ENCODE data around the gene ZNF81. TPM values are rescaled to one million over a fixed set of nuclear protein-coding genes. Genes with fewer than 3 reads are reported as not detected.
"Not testable (repeated sequence)": the region's sequence is repeated elsewhere in the genome, so short reads cannot be mapped to it uniquely, and the experiment has no call there.

Gene ZNF81
- total and polyA plus RNA-seq, 2 of the 13 experiments (the other 11 are each of a cell fraction or from before 2014, with no cell fraction given): 1.4 to 3.2 TPM

- no peak for TF ChIP-seq ZNF607 (CRISPR knock-in tag; IDR thresholded peaks at IDR 0.05; ENCODE audit: borderline replicate concordance)
- TF ChIP-seq DZIP1 (CRISPR knock-in tag; IDR thresholded peaks at IDR 0.05): no peak
- TF ChIP-seq ZNF564 (CRISPR knock-in tag; IDR thresholded peaks at IDR 0.05): no peak
- no peak for TF ChIP-seq ZNF713 (CRISPR knock-in tag; IDR thresholded peaks at IDR 0.05)
- no peak for TF ChIP-seq ZNF788 (CRISPR knock-in tag; IDR thresholded peaks at IDR 0.05; ENCODE audit: borderline replicate concordance)
- no peak for TF ChIP-seq ZNF383 (CRISPR knock-in tag; IDR thresholded peaks at IDR 0.05; ENCODE audit: borderline replicate concordance)
Measured at GRCh38 chrX:47960406-47960805, 123.7 kb downstream of the ZNF81 start (continued).

GRCh38 chrX:47961830-47962229, 125.1 kb downstream of the ZNF81 start:
- H3K9me3 ChIP-seq (ENCODE audit: low read length); H3K27me3 ChIP-seq (ENCODE audit: control insufficient read depth in 1 of 2, insufficient read depth in 2 of 2, low read length in 2 of 2); FAIRE-seq; H3K4me3 ChIP-seq (replicated peaks in 1 of 3; ENCODE audit: insufficient read depth in 1 of 3, low read depth in 2 of 3, low read length in 3 of 3); H3K9ac ChIP-seq (ENCODE audit: insufficient read depth, low read depth, low read length); H3K79me2 ChIP-seq (ENCODE audit: insufficient read depth, low read length); H2AFZ ChIP-seq (ENCODE audit: low read length); H4K20me1 ChIP-seq (ENCODE audit: insufficient read depth, low read length); H3K27ac ChIP-seq (ENCODE audit: extremely low read length, insufficient read depth, low read length); H3K4me2 ChIP-seq (ENCODE audit: low read depth, low read length); H3K4me1 ChIP-seq (ENCODE audit: insufficient read depth, low read length); BruUV-seq (replicated peaks); ATAC-seq; POLR2A ChIA-PET; H3K36me3 ChIP-seq (replicated peaks in 1 of 2; ENCODE audit: control insufficient read depth in 1 of 2, insufficient read depth in 2 of 2, low read length in 2 of 2); intact Hi-C loops (cut with micrococcal nuclease; ENCODE audit: unreplicated experiment); TF ChIP-seq SOX6 (IDR thresholded peaks at IDR 0.05): not testable (repeated sequence)
- DNase-seq (ENCODE audit: low spot score): peak; percentile 32
- in situ Hi-C loops (cut with HindIII; ENCODE audit: extremely low pct_ligation_motif_present, low pct_unique_long_range_greater_than_20kb): loop anchor here (10.0 kb wide), 1 partner anchor 63 kb away; no protein-coding TSS in a partner anchor
- WGBS (ENCODE audit: low lambda C conversion rate): 18% methylated on average over 3 of the region's 6 CpGs
- CTCF ChIA-PET (ENCODE audit: low intra/inter-chr PET ratio, low total read pairs): interaction anchor here (4.0 kb wide), 1 partner anchor 64 kb away, joined by 30 read pairs; no protein-coding TSS in a partner anchor
- TF ChIP-seq PATZ1 (CRISPR knock-in tag; IDR thresholded peaks at IDR 0.05): 0 out of 2 replicates have a peak, but pooled peaks have one; percentile 19
- peak; percentile 21; the same call in 1 of the 2 replicates for TF ChIP-seq NCOR1 (IDR thresholded peaks at IDR 0.05; ENCODE audit: borderline replicate concordance, low read length)
- peak; percentile 51 for TF ChIP-seq NR2F2 (IDR thresholded peaks at IDR 0.05; ENCODE audit: borderline replicate concordance, low read depth)
- peak; percentile 69 for TF ChIP-seq FOSL2 (CRISPR knock-in tag; IDR thresholded peaks at IDR 0.05)
- 0 out of 2 replicates have a peak, but pooled peaks have one; percentile 14 for TF ChIP-seq ARID5B (CRISPR knock-in tag; IDR thresholded peaks at IDR 0.05)
- 0 out of 2 replicates have a peak, but pooled peaks have one; percentile 25 for TF ChIP-seq SOX6 (CRISPR knock-in tag; IDR thresholded peaks at IDR 0.05)
- TF ChIP-seq RARA (CRISPR knock-in tag; IDR thresholded peaks at IDR 0.05): peak; percentile 65
- 0 out of 2 replicates have a peak, but pooled peaks have one; percentile 23 for TF ChIP-seq TCF7 (IDR thresholded peaks at IDR 0.05; ENCODE audit: low read depth)
- 0 out of 2 replicates have a peak, but pooled peaks have one; percentile 16 for TF ChIP-seq SALL1 (CRISPR knock-in tag; IDR thresholded peaks at IDR 0.05)
